CD4-positive, CD25-positive, alpha-beta regulatory T cell (primary cell): ENCODE data around the gene CLDN14. TPM values are rescaled to one million over a fixed set of nuclear protein-coding genes. Genes with fewer than 3 reads are reported as not detected.

Experiments used
- ATAC-seq, 2 donors: fragments of 150-1000 bp; cut with Tn5 transposase; one replicate each; pipeline ENCODE4 v1.10.0; 2021; ENCODE audit warnings: low read depth in 2 of 2, moderate number of reproducible peaks in 2 of 2, moderate library complexity in 1 of 2
- DNase-seq, 3 donors: peaks; one replicate each; pipeline versions ENCODE4 v3.0.0 to v3.0.0-alpha.2; 2012 to 2022; ENCODE audit warnings: mixed read lengths in 1 of 3
- H3K27ac ChIP-seq: one replicate; pipeline ENCODE4 v1.7.0; 2013; ENCODE audit warnings: mild to moderate bottlenecking, low read length; ENCODE audit not compliant: insufficient read depth, poor library complexity, severe bottlenecking
- H3K27me3 ChIP-seq: one replicate; pipeline ENCODE4 v1.7.0; 2013; ENCODE audit warnings: low read length; ENCODE audit not compliant: control insufficient read depth, insufficient read depth
- H3K36me3 ChIP-seq: one replicate; pipeline ENCODE4 v1.7.0; 2013; ENCODE audit warnings: mild to moderate bottlenecking, low read length, moderate library complexity; ENCODE audit not compliant: control insufficient read depth, insufficient read depth
- H3K4me1 ChIP-seq: 2 replicates; pipeline ENCODE4 v1.7.0; 2013; ENCODE audit warnings: mild to moderate bottlenecking, low read length; ENCODE audit not compliant: insufficient read depth, control insufficient read depth, poor library complexity, severe bottlenecking
- H3K4me3 ChIP-seq: one replicate; pipeline ENCODE4 v1.7.0; 2013; ENCODE audit warnings: low read depth, mild to moderate bottlenecking, low read length, moderate library complexity
- H3K9me3 ChIP-seq, 2 experiments: 1 replicate in 1 of 2; 2 replicates in 1 of 2; pipeline ENCODE4 v1.7.0; 2013; ENCODE audit warnings: low read length in 2 of 2, mild to moderate bottlenecking in 1 of 2, moderate library complexity in 1 of 2; ENCODE audit not compliant: control insufficient read depth in 2 of 2
- H3K27ac Mint-ChIP-seq, 3 donors: one replicate each; pipeline ENCODE4 v1.8.0; 2020 to 2022; ENCODE audit warnings: mild to moderate bottlenecking in 3 of 3, mixed read lengths in 3 of 3, moderate library complexity in 2 of 3
- H3K27me3 Mint-ChIP-seq: one replicate; pipeline ENCODE4 v1.8.0; 2022; ENCODE audit warnings: mild to moderate bottlenecking, mixed read lengths
- H3K36me3 Mint-ChIP-seq: one replicate; pipeline ENCODE4 v1.8.0; 2020; ENCODE audit warnings: mixed read lengths
- H3K4me1 Mint-ChIP-seq, 4 donors: one replicate each; pipeline ENCODE4 v1.8.0; 2020 to 2022; ENCODE audit warnings: mixed read lengths in 4 of 4, mild to moderate bottlenecking in 1 of 4
- H3K4me3 Mint-ChIP-seq, 4 donors: one replicate each; pipeline ENCODE4 v1.8.0; 2020 to 2022; ENCODE audit warnings: mild to moderate bottlenecking in 4 of 4, mixed read lengths in 4 of 4, moderate library complexity in 3 of 4
- H3K9me3 Mint-ChIP-seq, 7 donors: one replicate each; pipeline ENCODE4 v1.8.0; 2020 to 2022; ENCODE audit warnings: mixed read lengths in 7 of 7, mild to moderate bottlenecking in 3 of 7, moderate library complexity in 2 of 7
- polyA plus RNA-seq, 4 donors: library from polyadenylated mRNA; unstranded; fragments of 300-500 nt; fragmentation: Illumina TruSeq; gene quantifications; one replicate each; pipeline ENCODE4 v1.2.3, GENCODE V29; 2021
- total RNA-seq: library from RNA; stranded (reverse); gene quantifications from one replicate; pipeline ENCODE4 v1.2.3, GENCODE V29; 2022

Gene CLDN14
- total and polyA plus RNA-seq, 5 donors from 2014 or later = not detected

- no peak overlapping the region for H3K27ac ChIP-seq
- no peaks in the 10 kb centered on the region for H3K9me3 Mint-ChIP-seq
- no peaks in the 10 kb centered on the region for H3K4me1 Mint-ChIP-seq
- H3K36me3 Mint-ChIP-seq = no peaks in the 10 kb centered on the region
- DNase-seq = no peak
- no peak overlapping the region for H3K4me3 ChIP-seq
- no peaks in the 10 kb centered on the region for H3K36me3 ChIP-seq
- ATAC-seq = no peak
- H3K27ac Mint-ChIP-seq = no peak overlapping the region
- H3K4me3 Mint-ChIP-seq = no peak overlapping the region
- no peaks in the 10 kb centered on the region for H3K9me3 ChIP-seq
- no peaks in the 10 kb centered on the region for H3K4me1 ChIP-seq
- no peaks in the 10 kb centered on the region for H3K27me3 ChIP-seq
- no peaks in the 10 kb centered on the region for H3K27me3 Mint-ChIP-seq
These were observed 14.4 kb downstream of the CLDN14 start for GRCh38 chr21:36465478-36465877.

- H3K4me3 Mint-ChIP-seq = no peak overlapping the region
These were observed 15.3 kb downstream of the CLDN14 start for GRCh38 chr21:36464590-36464989.

GRCh38 chr21:36463991-36464390 is 15.9 kb downstream of the CLDN14 start:
- H3K27ac ChIP-seq = no peak overlapping the region
- no peaks in the 10 kb centered on the region for H3K4me1 Mint-ChIP-seq
- no peaks in the 10 kb centered on the region for H3K36me3 ChIP-seq
- no peak overlapping the region for H3K4me3 Mint-ChIP-seq
- no peak for ATAC-seq
- no peak for DNase-seq
- no peaks in the 10 kb centered on the region for H3K27me3 ChIP-seq
- H3K36me3 Mint-ChIP-seq = no peaks in the 10 kb centered on the region
- H3K9me3 ChIP-seq = no peaks in the 10 kb centered on the region
- H3K9me3 Mint-ChIP-seq = no peaks in the 10 kb centered on the region
- H3K27ac Mint-ChIP-seq = no peak overlapping the region
- H3K4me3 ChIP-seq = no peak overlapping the region
- no peaks in the 10 kb centered on the region for H3K4me1 ChIP-seq
- H3K27me3 Mint-ChIP-seq = no peaks in the 10 kb centered on the region

More at GRCh38 chr21:36464590-36464989, 15.3 kb downstream of the CLDN14 start:
- ATAC-seq = no peak
- Histone ChIP-seq H3K9me3 (no peaks in the 10 kb centered on the region), H3K27me3 (no peaks in the 10 kb centered on the region), H3K27ac (no peak overlapping the region), H3K4me1 (no peaks in the 10 kb centered on the region), H3K36me3 (no peaks in the 10 kb centered on the region), H3K4me3 (no peak overlapping the region)
- no peaks in the 10 kb centered on the region for H3K27me3 Mint-ChIP-seq
- no peak overlapping the region for H3K27ac Mint-ChIP-seq
- no peaks in the 10 kb centered on the region for H3K9me3 Mint-ChIP-seq
- DNase-seq = no peak
- no peaks in the 10 kb centered on the region for H3K4me1 Mint-ChIP-seq
- no peaks in the 10 kb centered on the region for H3K36me3 Mint-ChIP-seq

- Histone ChIP-seq H3K27ac (no peak overlapping the region), H3K9me3 (no peaks in the 10 kb centered on the region), H3K4me3 (no peak overlapping the region), H3K36me3 (no peaks in the 10 kb centered on the region), H3K4me1 (no peaks in the 10 kb centered on the region), H3K27me3 (no peaks in the 10 kb centered on the region)
- Mint-ChIP-seq H3K27me3 (no peaks in the 10 kb centered on the region), H3K27ac (no peak overlapping the region), H3K9me3 (no peaks in the 10 kb centered on the region), H3K36me3 (no peaks in the 10 kb centered on the region), H3K4me1 (no peaks in the 10 kb centered on the region), H3K4me3 (no peak overlapping the region)
- no peak for ATAC-seq
- no peak for DNase-seq
These were observed 16.7 kb downstream of the CLDN14 start for GRCh38 chr21:36463204-36463603.

- no peaks in the 10 kb centered on the region for H3K36me3 ChIP-seq
- H3K4me1 ChIP-seq = no peaks in the 10 kb centered on the region
- Mint-ChIP-seq H3K27me3 (no peaks in the 10 kb centered on the region), H3K9me3 (no peaks in the 10 kb centered on the region), H3K36me3 (no peaks in the 10 kb centered on the region), H3K4me1 (no peaks in the 10 kb centered on the region), H3K4me3 (no peak overlapping the region), H3K27ac (no peak overlapping the region)
- H3K27me3 ChIP-seq = no peaks in the 10 kb centered on the region
- no peak overlapping the region for H3K4me3 ChIP-seq
- ATAC-seq = no peak
- no peaks in the 10 kb centered on the region for H3K9me3 ChIP-seq
- no peak for DNase-seq
- no peak overlapping the region for H3K27ac ChIP-seq
These were observed 17.9 kb downstream of the CLDN14 start for GRCh38 chr21:36461918-36462486.

GRCh38 chr21:36461277-36461917 is 18.5 kb downstream of the CLDN14 start:
- Mint-ChIP-seq H3K27ac (no peak overlapping the region), H3K4me3 (no peak overlapping the region), H3K4me1 (no peaks in the 10 kb centered on the region), H3K36me3 (no peaks in the 10 kb centered on the region), H3K27me3 (no peaks in the 10 kb centered on the region), H3K9me3 (no peaks in the 10 kb centered on the region)
- ATAC-seq (no peak), DNase-seq (no peak)
- Histone ChIP-seq H3K27ac (no peak overlapping the region), H3K27me3 (no peaks in the 10 kb centered on the region), H3K36me3 (no peaks in the 10 kb centered on the region), H3K4me1 (no peaks in the 10 kb centered on the region), H3K4me3 (no peak overlapping the region), H3K9me3 (no peaks in the 10 kb centered on the region)

- Histone ChIP-seq H3K9me3 (no peaks in the 10 kb centered on the region), H3K27ac (no peak overlapping the region), H3K4me3 (no peak overlapping the region), H3K27me3 (no peaks in the 10 kb centered on the region), H3K4me1 (no peaks in the 10 kb centered on the region), H3K36me3 (no peaks in the 10 kb centered on the region)
- Mint-ChIP-seq H3K27me3 (peaks cover 5% of the 10 kb centered on the region), H3K4me3 (no peak overlapping the region), H3K9me3 (no peaks in the 10 kb centered on the region), H3K36me3 (no peaks in the 10 kb centered on the region), H3K27ac (no peak overlapping the region), H3K4me1 (no peaks in the 10 kb centered on the region)
- ATAC-seq = no peak
- no peak for DNase-seq
These were observed 19.1 kb downstream of the CLDN14 start for GRCh38 chr21:36460866-36461265.

GRCh38 chr21:36459098-36459497 is 20.8 kb downstream of the CLDN14 start:
- peaks cover 10% of the 10 kb centered on the region for H3K27me3 Mint-ChIP-seq
- H3K27ac ChIP-seq = no peak overlapping the region
- ATAC-seq = no peak
- no peaks in the 10 kb centered on the region for H3K4me1 Mint-ChIP-seq
- H3K27me3 ChIP-seq = no peaks in the 10 kb centered on the region
- H3K9me3 Mint-ChIP-seq = no peaks in the 10 kb centered on the region
- H3K27ac Mint-ChIP-seq = no peak overlapping the region
- H3K36me3 Mint-ChIP-seq = no peaks in the 10 kb centered on the region
- no peak overlapping the region for H3K4me3 ChIP-seq
- H3K36me3 ChIP-seq = no peaks in the 10 kb centered on the region
- DNase-seq = no peak
- H3K4me3 Mint-ChIP-seq = no peak overlapping the region
- H3K9me3 ChIP-seq = no peaks in the 10 kb centered on the region
- no peaks in the 10 kb centered on the region for H3K4me1 ChIP-seq
